Endometrium (tissue), 2 donors: ENCODE data around the gene MFAP4.

Experiments used
- FAIRE-seq: peaks from 2 replicates; lab custom pipeline; 2012; peaks lifted over from hg19 to GRCh38; lab: Jason Lieb, UNC
- donor health status: control.
- donor health status: control.

The MFAP4 gene

DNA sequence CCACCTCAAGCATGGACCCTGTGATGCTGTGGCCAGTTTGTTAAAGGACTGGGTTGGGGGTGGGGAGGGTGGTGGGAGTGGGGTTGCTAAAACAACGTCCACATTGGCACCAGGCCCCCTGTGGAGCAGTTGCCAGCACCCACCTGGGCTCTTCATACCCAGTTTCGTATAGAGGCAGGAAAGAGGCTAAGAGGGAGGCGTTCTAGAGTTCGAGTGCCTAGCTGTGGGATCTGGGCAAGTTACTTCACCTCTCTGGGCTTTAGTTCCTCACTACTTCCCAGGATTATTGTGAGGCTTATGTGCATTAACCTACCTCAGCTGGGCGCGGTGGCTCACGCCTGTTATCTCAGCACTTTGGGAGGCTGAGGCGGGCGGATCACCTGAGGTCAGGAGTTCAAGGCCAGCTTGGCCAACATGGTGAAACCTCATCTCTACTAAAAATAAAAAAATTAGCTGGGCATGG, 1.4 kb downstream of the MFAP4 start:
- FAIRE-seq = no peak

DNA sequence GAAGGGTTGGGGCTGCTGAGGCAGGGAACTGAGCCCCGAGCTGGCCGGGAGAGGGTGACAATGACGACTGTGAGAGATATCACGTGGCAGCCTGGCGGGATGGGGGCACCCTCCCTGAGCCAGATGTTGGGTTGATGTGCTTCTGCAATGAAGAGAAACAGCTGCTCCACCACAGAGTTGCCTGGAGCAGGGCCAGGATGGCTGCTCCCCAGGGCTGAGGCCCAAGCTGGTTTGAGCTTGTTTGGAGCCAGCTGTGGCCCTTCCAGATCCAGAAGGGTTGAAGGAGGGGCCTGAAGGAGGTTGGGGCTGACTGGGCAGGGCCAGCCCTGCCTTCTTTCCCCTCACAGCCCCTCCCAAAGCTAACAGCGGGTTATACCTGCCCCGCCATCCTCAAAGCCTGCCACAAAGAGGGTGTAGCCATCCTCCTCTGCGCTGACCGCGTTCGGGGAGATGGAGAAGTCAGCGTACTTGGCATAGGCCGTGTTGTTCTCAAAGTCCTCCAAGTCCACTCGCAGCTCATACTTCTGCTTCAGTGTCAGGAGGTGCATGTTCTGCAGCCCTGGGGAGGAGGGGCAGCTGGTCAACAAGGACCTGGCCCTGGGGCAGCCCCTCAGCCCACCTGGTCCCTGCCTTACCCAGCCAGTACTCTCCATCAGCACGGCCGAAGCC, 2.1 kb downstream of the MFAP4 start:
- FAIRE-seq = no peak

DNA sequence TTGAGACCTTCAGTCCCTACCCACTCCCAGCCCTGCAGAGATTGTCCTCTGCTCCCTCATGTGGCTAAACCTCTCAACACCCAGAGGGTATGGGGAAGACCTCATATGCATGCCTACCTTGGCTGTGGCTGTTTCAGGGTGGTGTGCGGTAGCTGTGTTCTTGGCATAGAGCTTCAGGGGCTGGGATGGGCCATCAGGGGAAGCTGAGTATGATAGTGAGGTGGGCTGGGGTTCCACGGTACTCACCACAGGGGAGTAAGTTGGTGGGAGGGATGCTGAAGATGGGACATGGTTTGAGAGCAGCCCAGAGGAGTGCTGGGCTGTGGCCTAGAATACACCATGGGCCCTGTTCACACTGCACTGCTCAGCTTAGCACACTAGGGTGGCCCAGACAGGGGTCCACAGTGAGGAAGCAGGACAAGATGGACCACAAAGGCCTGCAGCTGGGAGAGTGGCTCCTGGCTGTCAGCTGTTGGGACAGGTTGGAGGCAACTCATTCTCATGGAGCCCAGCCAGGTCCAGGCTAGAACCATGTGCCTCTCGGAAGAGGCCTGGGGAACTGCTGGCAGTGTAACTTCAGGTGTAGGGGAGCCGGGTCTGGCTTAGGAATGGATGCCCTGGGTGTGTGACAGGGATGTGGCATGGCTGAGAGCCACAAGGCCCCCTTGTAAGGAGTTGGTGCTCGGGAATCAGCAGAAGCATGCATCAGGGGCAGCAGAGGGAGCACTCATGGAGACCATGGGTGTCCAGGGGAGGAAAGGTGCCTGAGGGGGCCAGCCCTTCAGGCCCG, 3.1 kb downstream of the MFAP4 start:
- FAIRE-seq = no peak

DNA sequence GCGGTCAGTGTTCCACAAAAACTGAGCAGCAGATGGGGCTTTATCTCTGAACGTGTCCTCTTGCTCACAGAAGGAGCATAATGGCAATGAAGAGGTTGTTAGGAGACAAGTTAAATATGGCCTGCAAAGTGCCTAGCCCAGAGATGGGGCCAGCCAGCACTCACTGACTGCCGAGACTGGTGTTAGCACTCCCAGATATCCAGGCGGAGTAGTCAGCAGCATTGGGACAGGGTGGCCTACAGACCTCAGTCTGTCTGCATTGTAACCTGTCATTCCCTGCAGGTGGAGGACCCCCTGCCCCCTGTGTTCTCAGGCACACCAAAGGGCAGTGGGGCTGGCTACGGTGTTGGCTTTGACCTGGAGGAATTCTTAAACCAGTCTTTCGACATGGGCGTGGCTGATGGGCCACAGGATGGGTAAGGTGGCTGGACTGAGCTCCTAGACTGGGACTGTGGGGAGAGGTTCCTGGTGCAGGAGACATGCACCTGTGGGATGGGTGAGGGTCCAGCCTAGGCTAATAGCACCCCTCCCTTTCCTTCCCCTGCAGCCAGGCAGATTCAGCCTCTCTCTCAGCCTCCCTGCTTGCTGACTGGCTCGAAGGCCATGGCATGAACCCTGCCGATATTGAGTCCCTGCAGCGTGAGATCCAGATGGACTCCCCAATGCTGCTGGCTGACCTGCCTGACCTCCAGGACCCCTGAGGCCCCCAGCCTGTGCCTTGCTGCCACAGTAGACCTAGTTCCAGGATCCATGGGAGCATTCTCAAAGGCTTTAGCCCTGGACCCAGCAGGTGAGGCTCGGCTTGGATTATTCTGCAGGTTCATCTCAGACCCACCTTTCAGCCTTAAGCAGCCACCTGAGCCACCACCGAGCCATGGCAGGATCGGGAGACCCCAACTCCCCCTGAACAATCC, 4.2 kb downstream of the MFAP4 start:
- no peak for FAIRE-seq

DNA sequence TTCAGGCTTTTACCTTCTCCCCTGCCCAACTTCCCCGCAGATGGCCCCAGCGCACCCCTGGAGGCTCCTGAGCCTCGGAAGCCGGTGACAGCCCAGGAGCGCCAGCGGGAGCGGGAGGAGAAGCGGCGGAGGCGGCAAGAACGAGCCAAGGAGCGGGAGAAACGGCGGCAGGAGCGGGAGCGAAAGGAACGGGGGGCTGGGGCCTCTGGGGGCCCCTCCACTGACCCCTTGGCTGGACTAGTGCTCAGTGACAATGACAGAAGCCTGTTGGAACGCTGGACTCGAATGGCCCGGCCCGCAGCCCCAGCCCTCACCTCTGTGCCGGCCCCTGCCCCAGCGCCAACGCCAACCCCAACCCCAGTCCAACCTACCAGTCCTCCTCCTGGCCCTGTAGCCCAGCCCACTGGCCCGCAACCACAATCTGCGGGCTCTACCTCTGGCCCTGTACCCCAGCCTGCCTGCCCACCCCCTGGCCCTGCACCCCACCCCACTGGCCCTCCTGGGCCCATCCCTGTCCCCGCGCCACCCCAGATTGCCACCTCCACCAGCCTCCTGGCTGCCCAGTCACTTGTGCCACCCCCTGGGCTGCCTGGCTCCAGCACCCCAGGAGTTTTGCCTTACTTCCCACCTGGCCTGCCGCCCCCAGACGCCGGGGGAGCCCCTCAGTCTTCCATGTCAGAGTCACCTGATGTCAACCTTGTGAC, 5.1 kb downstream of the MFAP4 start:
- FAIRE-seq = no peak

DNA sequence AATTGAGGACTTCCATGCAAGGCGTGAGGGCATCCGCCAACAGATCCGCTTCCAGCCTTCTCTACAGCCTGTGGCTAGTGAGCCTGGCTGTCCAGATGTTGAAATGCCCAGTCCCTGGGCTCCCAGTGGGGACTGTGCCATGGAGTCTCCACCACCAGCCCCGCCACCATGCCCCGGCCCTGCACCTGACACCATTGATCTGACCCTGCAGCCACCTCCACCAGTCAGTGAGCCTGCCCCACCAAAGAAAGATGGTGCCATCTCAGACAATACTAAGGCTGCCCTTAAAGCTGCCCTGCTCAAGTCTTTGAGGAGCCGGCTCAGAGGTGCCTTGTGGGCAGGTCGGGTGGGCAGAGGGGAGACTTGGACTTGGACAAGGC, 5.6 kb downstream of the MFAP4 start:
- FAIRE-seq = no peak

- FAIRE-seq = no peak
These were observed 6.3 kb downstream of the MFAP4 start for GRCh38 chr17:19380481-19381301.

GRCh38 chr17:19379361-19380065, 7.5 kb downstream of the MFAP4 start:
- FAIRE-seq = no peak

GRCh38 chr17:19378416-19379360, 8.3 kb downstream of the MFAP4 start, which contains the start of gene MAPK7:
MAPK7 (plus strand) TSS chr17:19378498; CDS start chr17:19378901, 403 bp downstream.
- no peak for FAIRE-seq

DNA sequence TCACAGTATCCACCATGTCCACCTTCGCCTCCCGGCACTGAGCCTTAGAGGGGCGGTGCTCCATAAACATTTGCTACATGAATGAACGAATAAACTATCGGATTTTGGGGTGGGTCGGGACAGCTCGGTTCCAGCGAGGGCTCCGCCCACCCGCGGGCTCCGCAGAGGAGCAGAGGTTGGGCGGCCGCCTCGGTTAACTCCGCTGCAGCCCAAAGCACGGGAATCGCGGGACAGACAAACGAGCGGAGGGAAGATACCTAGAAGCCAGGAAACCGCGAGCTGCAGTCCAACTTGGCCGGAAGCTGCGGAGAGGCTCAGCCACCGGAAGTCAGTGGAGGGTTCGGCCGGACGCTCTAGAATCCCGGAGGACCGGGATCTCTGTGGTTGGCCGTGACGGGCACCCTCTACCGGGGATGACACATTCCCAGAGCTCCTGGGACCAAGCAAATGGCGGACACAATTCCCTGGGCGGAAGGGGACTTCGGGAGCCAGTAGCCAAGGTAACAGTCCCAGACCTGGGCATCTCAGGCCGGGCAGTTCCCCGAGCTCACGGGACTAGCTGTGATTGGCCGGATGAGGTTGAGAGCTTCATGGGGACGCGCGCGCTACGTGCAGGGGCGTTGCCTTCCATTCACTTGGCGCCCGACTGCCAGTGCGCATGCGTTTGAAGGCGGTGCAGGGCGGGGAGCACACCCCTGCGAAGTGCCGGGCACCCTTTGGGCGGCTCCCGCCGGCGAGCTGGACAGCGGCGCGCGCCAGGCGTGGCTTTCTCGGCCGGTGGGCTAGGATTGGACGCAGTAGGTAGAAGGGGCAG, 9.2 kb downstream of the MFAP4 start:
- peak; percentile 90 for FAIRE-seq

GRCh38 chr17:19376811-19377210, 10.2 kb downstream of the MFAP4 start:
- FAIRE-seq = peak; percentile 21

- peak; percentile 98 for FAIRE-seq
These were observed 11.3 kb downstream of the MFAP4 start for GRCh38 chr17:19375732-19376131.

- FAIRE-seq = peak; percentile 63
These were observed 12.9 kb downstream of the MFAP4 start for GRCh38 chr17:19374136-19374535.

DNA sequence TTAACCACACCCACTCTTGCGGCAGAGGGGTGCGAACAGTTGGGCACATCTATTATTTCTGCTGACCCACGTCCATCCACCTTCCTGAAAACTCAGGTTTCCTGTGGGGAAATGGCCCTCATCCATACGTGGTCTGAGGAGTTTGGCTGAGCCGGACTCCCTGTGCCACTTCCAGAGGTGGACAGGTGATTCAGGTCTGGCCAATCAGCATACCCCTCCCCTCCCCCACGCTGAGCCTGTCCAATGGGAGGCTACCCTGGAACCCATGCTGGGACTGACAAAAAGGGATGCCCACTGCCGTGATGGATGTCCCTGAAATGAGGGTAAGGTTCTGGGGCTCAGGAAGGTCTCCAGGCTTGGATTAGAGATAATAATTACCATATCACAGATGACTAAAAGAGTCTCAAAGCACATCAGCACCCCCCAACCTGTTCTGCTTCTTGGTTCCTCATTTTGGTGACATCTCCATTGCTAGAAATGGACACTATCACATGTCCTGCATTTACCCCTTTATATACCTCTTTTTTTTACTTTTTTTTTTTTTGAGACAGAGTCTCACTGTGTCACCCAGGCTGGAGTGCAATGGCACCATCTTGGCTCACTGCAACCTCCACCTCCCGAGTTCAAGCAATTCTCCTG, 14.0 kb downstream of the MFAP4 start:
- no peak for FAIRE-seq

- no peak for FAIRE-seq
These were observed 14.6 kb downstream of the MFAP4 start for GRCh38 chr17:19372439-19372838.

DNA sequence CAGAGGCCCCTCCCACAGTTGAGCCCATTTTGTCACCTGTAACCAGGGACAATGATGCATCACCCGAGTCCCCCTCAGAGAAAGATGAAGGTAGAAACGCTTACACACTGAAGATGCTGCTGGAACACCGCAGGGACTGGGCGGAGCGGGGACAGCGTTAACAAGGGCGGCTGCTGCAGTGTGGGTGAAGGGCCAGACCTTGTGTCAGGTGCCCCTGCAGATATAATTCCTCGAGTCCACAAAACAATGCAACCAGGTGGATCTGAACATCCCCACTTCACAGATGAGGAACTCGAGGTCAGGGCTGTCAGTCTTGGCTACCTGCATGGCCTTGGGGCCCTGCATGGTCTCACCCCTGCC, 15.0 kb downstream of the MFAP4 start:
- FAIRE-seq = no peak

- FAIRE-seq = no peak
These were observed 15.6 kb downstream of the MFAP4 start for GRCh38 chr17:19371259-19372010.
